OCI-LY7 (cell line): Measurements from ENCODE around the gene MYO7A. TPM values are rescaled to one million over a fixed set of nuclear protein-coding genes. Genes with fewer than 3 reads are reported as not detected.

ENCODE experiments used
- BruUV-seq: library from RNA; stranded (reverse); fragments of 400-500 nt; replicated peaks from 2 replicates; lab custom pipeline; 2021; lab: Mats Ljungman, UMichigan
- CTCF ChIA-PET: fragments of 300-600 bp; sonication (Branson Sonifier 250); formaldehyde crosslinking; loops from one replicate; lab custom pipeline; 2022; ENCODE audit warnings: antibody characterized with exemption; ENCODE audit not compliant: unreplicated experiment; lab: Charles Lee
- POLR2A ChIA-PET: fragments of 300-600 bp; sonication (Branson Sonifier 250); formaldehyde crosslinking; loops from one replicate; lab custom pipeline; 2022; ENCODE audit warnings: antibody characterized with exemption; lab: Charles Lee
- DNase-seq: peaks from one replicate; pipeline ENCODE4 v3.0.0-alpha.2; 2015; ENCODE audit warnings: low spot score
- H2AFZ ChIP-seq: fragments of 200-600 bp; sonication (generic), shearing (Covaris generic); 2 replicates; pipeline ENCODE4 v1.6.1; 2014; ENCODE audit warnings: mild to moderate bottlenecking, antibody characterized with exemption, low read length, moderate library complexity
- H3K27ac ChIP-seq: fragments of 200-600 bp; sonication (generic); 2 replicates; pipeline ENCODE4 v1.5.1; 2014; ENCODE audit warnings: mixed run types, low read depth, mild to moderate bottlenecking, moderate library complexity, low read length, inconsistent platforms; ENCODE audit not compliant: poor library complexity, severe bottlenecking
- H3K36me3 ChIP-seq: fragments of 200-600 bp; sonication (generic); 2 replicates; pipeline ENCODE4 v1.6.1; 2014; ENCODE audit warnings: mild to moderate bottlenecking, antibody characterized with exemption, low read length, moderate library complexity, mixed read lengths; ENCODE audit not compliant: insufficient read depth
- H3K4me1 ChIP-seq: fragments of 200-600 bp; sonication (generic); 2 replicates; pipeline ENCODE4 v1.5.1; 2014; ENCODE audit warnings: mild to moderate bottlenecking, low read length; ENCODE audit not compliant: insufficient read depth, poor library complexity, severe bottlenecking
- H3K4me2 ChIP-seq: fragments of 200-600 bp; sonication (generic); 2 replicates; pipeline ENCODE4 v1.6.1; 2014; ENCODE audit warnings: mild to moderate bottlenecking, low read length
- H3K4me3 ChIP-seq: fragments of 200-600 bp; sonication (generic); 2 replicates; pipeline ENCODE4 v1.5.1; 2014; ENCODE audit warnings: mild to moderate bottlenecking, low read depth, low read length; ENCODE audit not compliant: poor library complexity, severe bottlenecking
- H3K79me2 ChIP-seq: fragments of 200-600 bp; sonication (generic); 2 replicates; pipeline ENCODE4 v1.6.1; 2016; ENCODE audit warnings: low read depth, mild to moderate bottlenecking, low read length, moderate library complexity, mixed read lengths; ENCODE audit not compliant: insufficient read depth
- H3K9me2 ChIP-seq: fragments of 200-600 bp; sonication (generic); 2 replicates; pipeline ENCODE4 v1.6.1; 2016; ENCODE audit warnings: mild to moderate bottlenecking, low read length, mixed read lengths; ENCODE audit not compliant: insufficient read depth
- H3K9me3 ChIP-seq: fragments of 200-600 bp; sonication (generic); 2 replicates; pipeline ENCODE4 v1.6.1; 2014; ENCODE audit warnings: mild to moderate bottlenecking, mixed run types, low read length, mixed read lengths
- H4K20me1 ChIP-seq: fragments of 200-600 bp; sonication (generic); 2 replicates; pipeline ENCODE4 v1.6.1; 2014; ENCODE audit warnings: mild to moderate bottlenecking, antibody characterized with exemption, low read length, moderate library complexity, mixed read lengths; ENCODE audit not compliant: insufficient read depth
- CTCF ChIP-seq: fragments of 200-600 bp; sonication (generic); conservative IDR thresholded peaks from 2 replicates; pipeline ENCODE4 v1.5.1; 2014; ENCODE audit warnings: mild to moderate bottlenecking, antibody characterized with exemption, low read length, moderate library complexity, mixed read lengths
- EZH2phosphoT487 ChIP-seq: fragments of 200-600 bp; sonication (generic); IDR thresholded peaks from 2 replicates; pipeline ENCODE4 v1.6.1; 2018; ENCODE audit warnings: low read depth, borderline replicate concordance, mild to moderate bottlenecking, mixed run types, antibody characterized with exemption, low read length, moderate library complexity, mixed read lengths
- intact Hi-C: fragments of 100-400 bp; cut with micrococcal nuclease; formaldehyde crosslinking; loops from one replicate; pipeline ENCODE4 v1.10.0; 2022; ENCODE audit not compliant: unreplicated experiment
- total RNA-seq, 2 experiments: library from RNA; depleted of rRNA in 1 of 2; stranded (reverse); fragments of >200 nt in 1 of 2; shearing (Covaris generic) in 1 of 2; gene quantifications; 2 replicates each; pipeline ENCODE4 v1.2.3, GENCODE V29; 2014 to 2022

The MYO7A gene
- total RNA-seq, 2 experiments from 2014 or later = not detected

GRCh38 chr11:77121096-77121640 lies 6.9 kb upstream of the MYO7A start:
- no peak overlapping the region for H3K27ac ChIP-seq
- H3K9me3 ChIP-seq = no peaks in the 10 kb centered on the region
- DNase-seq = no peak
- H3K79me2 ChIP-seq = no peaks in the 10 kb centered on the region
- no peaks in the 10 kb centered on the region for H3K4me1 ChIP-seq
- no peaks in the 10 kb centered on the region for H4K20me1 ChIP-seq
- intact Hi-C loops = no loop called here
- H3K9me2 ChIP-seq = no peaks in the 10 kb centered on the region
- H3K36me3 ChIP-seq = no peaks in the 10 kb centered on the region
- H3K4me2 ChIP-seq = no peak overlapping the region
- CTCF ChIA-PET = no interaction called here
- TF ChIP-seq EZH2phosphoT487 (no peak), CTCF (no peak)
- H2AFZ ChIP-seq = no peak overlapping the region
- POLR2A ChIA-PET = no interaction called here
- H3K4me3 ChIP-seq = no peak overlapping the region
- no TSS peak for BruUV-seq

- no TSS peak for BruUV-seq
- H4K20me1 ChIP-seq = no peaks in the 10 kb centered on the region
- no peak for DNase-seq
- ChIA-PET POLR2A (no interaction called here), CTCF (no interaction called here)
- H3K79me2 ChIP-seq = no peaks in the 10 kb centered on the region
- H3K9me3 ChIP-seq = no peaks in the 10 kb centered on the region
- H3K9me2 ChIP-seq = no peaks in the 10 kb centered on the region
- H3K4me2 ChIP-seq = no peak overlapping the region
- no peak overlapping the region for H3K4me3 ChIP-seq
- H3K4me1 ChIP-seq = no peaks in the 10 kb centered on the region
- intact Hi-C loops = no loop called here
- H3K27ac ChIP-seq = no peak overlapping the region
- TF ChIP-seq EZH2phosphoT487 = no peak
- TF ChIP-seq CTCF = no peak
- no peaks in the 10 kb centered on the region for H3K36me3 ChIP-seq
- H2AFZ ChIP-seq = no peak overlapping the region
Measured at GRCh38 chr11:77121876-77122575, 6.0 kb upstream of the MYO7A start.

GRCh38 chr11:77122576-77123212 lies 5.4 kb upstream of the MYO7A start:
- H3K4me3 ChIP-seq = no peak overlapping the region
- no peak overlapping the region for H3K27ac ChIP-seq
- no peaks in the 10 kb centered on the region for H4K20me1 ChIP-seq
- peaks cover 6% of the 10 kb centered on the region for H3K4me1 ChIP-seq
- TF ChIP-seq EZH2phosphoT487 (no peak), CTCF (no peak)
- ChIA-PET POLR2A (no interaction called here), CTCF (no interaction called here)
- H3K79me2 ChIP-seq = no peaks in the 10 kb centered on the region
- intact Hi-C loops = no loop called here
- no peak overlapping the region for H2AFZ ChIP-seq
- BruUV-seq = no TSS peak
- H3K9me2 ChIP-seq = no peaks in the 10 kb centered on the region
- no peak for DNase-seq
- H3K36me3 ChIP-seq = no peaks in the 10 kb centered on the region
- H3K9me3 ChIP-seq = no peaks in the 10 kb centered on the region
- no peak overlapping the region for H3K4me2 ChIP-seq
